Gastroesophageal sphincter (tissue), 3 donors: ENCODE measurements around the gene BYSL.

Source experiments
- CTCF ChIP-seq, 4 experiments: fragments of 200-600 bp in 2 of 4; fragments of 450-650 bp in 2 of 4; sonication (generic) in 1 of 4; IDR thresholded peaks; one replicate each; pipeline ENCODE4 v1.5.1; 2017 to 2019; ENCODE audit warnings: antibody characterized with exemption in 4 of 4, mild to moderate bottlenecking in 2 of 4, moderate library complexity in 2 of 4
- EP300 ChIP-seq: sonication (generic); formaldehyde crosslinking; IDR thresholded peaks from one replicate; pipeline ENCODE4 v1.6.1; 2017; ENCODE audit warnings: antibody characterized with exemption, mild to moderate bottlenecking
- POLR2A ChIP-seq, 2 donors: fragments of 450-650 bp; IDR thresholded peaks; one replicate each; pipeline ENCODE4 v1.6.1; 2017; ENCODE audit warnings: antibody characterized with exemption in 2 of 2, mild to moderate bottlenecking in 2 of 2, moderate library complexity in 1 of 2
- POLR2AphosphoS5 ChIP-seq: sonication (generic); formaldehyde crosslinking; IDR thresholded peaks from one replicate; pipeline ENCODE4 v1.6.1; 2017; ENCODE audit warnings: antibody characterized with exemption

GRCh38 chr6:41922154-41922553 is 855 bp downstream of the BYSL start:
- TF ChIP-seq CTCF (IDR thresholded peaks at IDR 0.05) = no peak
- TF ChIP-seq POLR2AphosphoS5 = no peak
- TF ChIP-seq EP300 = no peak
- no peak for TF ChIP-seq POLR2A (IDR thresholded peaks at IDR 0.05)
